H9 (cell line): ENCODE measurements around the gene C11orf86. TPM values are rescaled to one million over a fixed set of nuclear protein-coding genes. Genes with fewer than 3 reads are reported as not detected.

Source experiments
- DNase-seq: peaks from one replicate; pipeline ENCODE4 v3.0.0-alpha.2; 2017
- H2AFZ ChIP-seq: one replicate; pipeline ENCODE4 v1.6.1; 2013; ENCODE audit warnings: mild to moderate bottlenecking, low read length, control low read depth, moderate library complexity
- H2AK5ac ChIP-seq: 2 replicates; pipeline ENCODE4 v1.6.1; 2013; ENCODE audit warnings: low read length, control low read depth, mixed read lengths; ENCODE audit not compliant: insufficient read length
- H2BK120ac ChIP-seq: one replicate; pipeline ENCODE4 v1.6.1; 2013; ENCODE audit warnings: low read depth, mild to moderate bottlenecking, low read length, control low read depth, inconsistent platforms; ENCODE audit not compliant: poor library complexity, severe bottlenecking
- H2BK12ac ChIP-seq: 2 replicates; pipeline ENCODE4 v1.6.1; 2013; ENCODE audit warnings: low read length, control low read depth, mixed read lengths, low read depth; ENCODE audit not compliant: insufficient read length
- H2BK15ac ChIP-seq: 2 replicates; pipeline ENCODE4 v1.6.1; 2013; ENCODE audit warnings: low read depth, low read length, control low read depth
- H2BK20ac ChIP-seq: one replicate; pipeline ENCODE4 v1.6.1; 2013; ENCODE audit warnings: low read depth, mild to moderate bottlenecking, low read length, control low read depth, inconsistent platforms; ENCODE audit not compliant: poor library complexity, severe bottlenecking
- H2BK5ac ChIP-seq: 2 replicates; pipeline ENCODE4 v1.6.1; 2013; ENCODE audit warnings: low read length, control low read depth, mixed read lengths; ENCODE audit not compliant: insufficient read length
- H3K14ac ChIP-seq: 2 replicates; pipeline ENCODE4 v1.6.1; 2013; ENCODE audit warnings: low read length, control low read depth; ENCODE audit not compliant: insufficient read depth
- H3K18ac ChIP-seq: 2 replicates; pipeline ENCODE4 v1.6.1; 2013; ENCODE audit warnings: low read depth, mild to moderate bottlenecking, mixed read lengths, low read length, control low read depth; ENCODE audit not compliant: insufficient read length
- H3K23ac ChIP-seq: 2 replicates; pipeline ENCODE4 v1.6.1; 2013; ENCODE audit warnings: low read length, control low read depth, mixed read lengths, low read depth; ENCODE audit not compliant: insufficient read length
- H3K23me2 ChIP-seq: 2 replicates; pipeline ENCODE4 v1.6.1; 2013; ENCODE audit warnings: low read depth, mild to moderate bottlenecking, mixed read lengths, low read length, control low read depth; ENCODE audit not compliant: insufficient read length, poor library complexity, severe bottlenecking
- H3K27ac ChIP-seq: 2 replicates; pipeline ENCODE4 v1.5.1; 2013; ENCODE audit warnings: low read length, control low read depth, mixed read lengths, low read depth; ENCODE audit not compliant: insufficient read length
- H3K27me3 ChIP-seq: 2 replicates; pipeline ENCODE4 v1.6.1; 2013; ENCODE audit warnings: low read length, control low read depth, inconsistent platforms; ENCODE audit not compliant: insufficient read depth
- H3K4ac ChIP-seq: 2 replicates; pipeline ENCODE4 v1.6.1; 2013; ENCODE audit warnings: low read depth, mild to moderate bottlenecking, control low read depth, inconsistent platforms, low read length, moderate library complexity
- H3K4me1 ChIP-seq: 2 replicates; pipeline ENCODE4 v1.6.1; 2013; ENCODE audit warnings: low read length, control low read depth, inconsistent platforms; ENCODE audit not compliant: insufficient read depth
- H3K4me2 ChIP-seq: 2 replicates; pipeline ENCODE4 v1.6.1; 2013; ENCODE audit warnings: low read length, control low read depth, mixed read lengths; ENCODE audit not compliant: insufficient read length, insufficient read depth
- H3K56ac ChIP-seq: 2 replicates; pipeline ENCODE4 v1.6.1; 2013; ENCODE audit warnings: low read depth, mild to moderate bottlenecking, mixed read lengths, low read length, control low read depth; ENCODE audit not compliant: insufficient read length
- H3K79me1 ChIP-seq: 2 replicates; pipeline ENCODE4 v1.6.1; 2013; ENCODE audit warnings: low read depth, mild to moderate bottlenecking, moderate library complexity, low read length, control low read depth, inconsistent platforms; ENCODE audit not compliant: insufficient read depth, poor library complexity, severe bottlenecking
- H3K79me2 ChIP-seq: 2 replicates; pipeline ENCODE4 v1.6.1; 2013; ENCODE audit warnings: low read length, control low read depth, inconsistent platforms; ENCODE audit not compliant: insufficient read depth
- H3K9ac ChIP-seq: 2 replicates; pipeline ENCODE4 v1.6.1; 2013; ENCODE audit warnings: low read length, control low read depth, mixed read lengths; ENCODE audit not compliant: insufficient read length; ENCODE audit errors: extremely low read depth
- H3K9me3 ChIP-seq: one replicate; pipeline ENCODE4 v1.6.1; 2013; ENCODE audit warnings: low read depth, low read length, inconsistent platforms; ENCODE audit not compliant: control insufficient read depth
- H3T11ph ChIP-seq: one replicate; pipeline ENCODE4 v1.6.1; 2013; ENCODE audit warnings: mild to moderate bottlenecking, low read length, control low read depth, inconsistent platforms
- H4K20me1 ChIP-seq: one replicate; pipeline ENCODE4 v1.6.1; 2013; ENCODE audit not compliant: control insufficient read depth, insufficient read length, insufficient read depth
- H4K5ac ChIP-seq: 2 replicates; pipeline ENCODE4 v1.6.1; 2013; ENCODE audit warnings: low read depth, mild to moderate bottlenecking, mixed read lengths, low read length, control low read depth; ENCODE audit not compliant: insufficient read length
- H4K8ac ChIP-seq: replicated peaks from 2 replicates; pipeline ENCODE4 v1.6.1; 2013; ENCODE audit warnings: low read length, control low read depth, mixed read lengths, low read depth; ENCODE audit not compliant: insufficient read length
- H4K91ac ChIP-seq: 2 replicates; pipeline ENCODE4 v1.6.1; 2013; ENCODE audit warnings: low read depth, mild to moderate bottlenecking, moderate library complexity, mixed read lengths, low read length, control low read depth; ENCODE audit not compliant: insufficient read length
- H3K27ac Mint-ChIP-seq, 3 experiments: 2 replicates in 2 of 3; 3 replicates in 1 of 3; pipeline ENCODE4 v1.8.0; 2020 to 2021; ENCODE audit warnings: mixed read lengths in 3 of 3, mild to moderate bottlenecking in 1 of 3, moderate library complexity in 1 of 3
- H3K27me3 Mint-ChIP-seq: 2 replicates; pipeline ENCODE4 v1.8.0; 2021; ENCODE audit warnings: low read depth, mild to moderate bottlenecking, moderate library complexity, mixed read lengths
- H3K36me3 Mint-ChIP-seq, 3 experiments: 2 replicates in 2 of 3; 3 replicates in 1 of 3; pipeline ENCODE4 v1.8.0; 2020 to 2021; ENCODE audit warnings: low read depth in 3 of 3, mixed read lengths in 3 of 3; ENCODE audit not compliant: insufficient read depth in 1 of 3
- H3K4me1 Mint-ChIP-seq, 2 experiments: 2 replicates each; pipeline ENCODE4 v1.8.0; 2020; ENCODE audit warnings: mixed read lengths in 2 of 2
- H3K4me3 Mint-ChIP-seq, 2 experiments: 2 replicates in 1 of 2; 3 replicates in 1 of 2; pipeline ENCODE4 v1.8.0; 2020 to 2021; ENCODE audit warnings: mild to moderate bottlenecking in 2 of 2, mixed read lengths in 2 of 2, moderate library complexity in 1 of 2
- H3K9me3 Mint-ChIP-seq, 2 experiments: 2 replicates in 1 of 2; 3 replicates in 1 of 2; pipeline ENCODE4 v1.8.0; 2020; ENCODE audit warnings: mild to moderate bottlenecking in 2 of 2, mixed read lengths in 2 of 2, moderate library complexity in 1 of 2
- CTCF ChIP-seq: fragments of 200-600 bp; sonication (generic); conservative IDR thresholded peaks from 3 replicates; pipeline ENCODE4 v1.8.0; 2021; ENCODE audit warnings: antibody characterized with exemption, mild to moderate bottlenecking
- WGBS: extraction: QIAGEN DNeasy Blood & Tissue Kit; methylation state at CpG from one replicate; pipeline ENCODE4 v1.1.7; 2013; ENCODE audit warnings: missing lambda C conversion rate, low lambda C conversion rate, mixed read lengths; ENCODE audit not compliant: insufficient read length; ENCODE audit errors: extremely low coverage; 5-methylcytosine and 5-hydroxymethylcytosine counted together
- total RNA-seq: library from RNA; stranded (reverse); gene quantifications from 2 replicates; pipeline ENCODE4 v1.2.1, GENCODE V29; 2021

C11orf86 gene
- total RNA-seq, 1 experiment from 2014 or later, result not detected

DNA sequence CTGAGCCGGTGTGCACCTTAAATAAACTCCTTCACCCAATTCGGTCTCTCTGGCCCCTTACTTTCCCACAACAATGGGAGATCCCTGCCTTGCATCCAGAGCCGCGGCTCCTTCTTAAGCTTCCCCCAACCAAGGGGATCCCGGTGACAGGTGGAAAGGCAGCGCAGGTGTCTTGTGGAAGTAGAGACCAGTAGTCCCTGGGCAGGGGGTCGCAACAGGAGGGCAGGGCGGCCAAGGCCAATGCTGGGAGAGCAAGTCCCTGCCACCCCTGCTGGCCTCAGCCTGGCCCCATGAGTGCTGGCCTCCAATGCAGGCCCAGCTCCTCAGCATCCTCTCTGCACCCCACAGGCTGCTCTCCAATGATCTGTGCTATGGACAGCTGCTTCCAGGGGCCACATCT is 39.9 kb downstream of the C11orf86 start:
- no peak overlapping the region for H3K23ac ChIP-seq
- no peak overlapping the region for H3K56ac ChIP-seq
- no peaks in the 10 kb centered on the region for H3K9me3 Mint-ChIP-seq

More for the DNA sequence above, 39.9 kb downstream of the C11orf86 start:
- no peaks in the 10 kb centered on the region for H3K27me3 ChIP-seq
- WGBS, result no CpG with 5 or more reads among the region's 8 CpGs
- DNase-seq, result no peak
- no peak overlapping the region for H3K18ac ChIP-seq
- no peak overlapping the region for H3K4ac ChIP-seq
- no peak overlapping the region for H2AK5ac ChIP-seq
- Mint-ChIP-seq H3K27ac (no peak overlapping the region), H3K4me3 (no peak overlapping the region), H3K4me1 (peaks cover 12% of the 10 kb centered on the region in 2 experiments), H3K27me3 (peaks cover 4% of the 10 kb centered on the region), H3K36me3 (peaks cover 0 to 14% (median 0%) of the 10 kb centered on the region in 3 experiments; a peak in 4 of 7 replicates)
- no peaks in the 10 kb centered on the region for H3K79me1 ChIP-seq
- no peak overlapping the region for H4K91ac ChIP-seq
- H3K9me3 ChIP-seq, result no peaks in the 10 kb centered on the region
- H3K79me2 ChIP-seq, result no peaks in the 10 kb centered on the region
- no peak overlapping the region for H4K5ac ChIP-seq
- no peak overlapping the region for H3K4me2 ChIP-seq
- no peak overlapping the region for H4K8ac ChIP-seq
- H4K20me1 ChIP-seq, result no peaks in the 10 kb centered on the region
- H2BK120ac ChIP-seq, result no peak overlapping the region
- no peak overlapping the region for H2BK15ac ChIP-seq
- H3T11ph ChIP-seq, result no peak overlapping the region
- no peak overlapping the region; the same call in 1 of the 2 replicates for H3K14ac ChIP-seq
- no peaks in the 10 kb centered on the region for H3K23me2 ChIP-seq
- H3K27ac ChIP-seq, result no peak overlapping the region
- H2BK12ac ChIP-seq, result no peak overlapping the region
- no peak for TF ChIP-seq CTCF
- H2AFZ ChIP-seq, result no peak overlapping the region
- no peak overlapping the region for H2BK5ac ChIP-seq
- H2BK20ac ChIP-seq, result no peak overlapping the region
- no peaks in the 10 kb centered on the region for H3K4me1 ChIP-seq
- no peak overlapping the region for H3K9ac ChIP-seq
